Neural cell (in vitro differentiated cells): Measurements from ENCODE around the gene INPP5A. TPM values are rescaled to one million over a fixed set of nuclear protein-coding genes. Genes with fewer than 3 reads are reported as not detected.

ENCODE experiments used
- H2AFZ ChIP-seq: fragments of 200-600, 300-800 bp; sonication (generic), shearing (Covaris generic); 2 replicates; pipeline ENCODE4 v1.6.0; 2014; ENCODE audit warnings: low read depth, mild to moderate bottlenecking, antibody characterized with exemption, low read length, moderate library complexity
- H3F3A ChIP-seq: fragments of 200-600 bp; shearing (Covaris generic); 2 replicates; pipeline ENCODE4 v1.6.1; 2016; ENCODE audit warnings: mild to moderate bottlenecking, moderate library complexity, mixed read lengths, antibody characterized with exemption, low read length; ENCODE audit not compliant: insufficient read depth, poor library complexity, severe bottlenecking
- H3K27ac ChIP-seq: fragments of 200-600, 300-800 bp; sonication (generic), shearing (Covaris generic); 2 replicates; pipeline ENCODE4 v1.5.1; 2014; ENCODE audit warnings: mild to moderate bottlenecking, low read length, moderate library complexity
- H3K27me3 ChIP-seq: fragments of 300-800, 200-600 bp; sonication (generic), shearing (Covaris generic); 2 replicates; pipeline ENCODE4 v1.6.0; 2014; ENCODE audit warnings: mild to moderate bottlenecking, low read depth, low read length, moderate library complexity; ENCODE audit not compliant: insufficient read depth
- H3K36me3 ChIP-seq: fragments of 300-800, 200-600 bp; sonication (generic), shearing (Covaris generic); 2 replicates; pipeline ENCODE4 v1.5.1; 2014; ENCODE audit warnings: mild to moderate bottlenecking, antibody characterized with exemption, low read length, moderate library complexity; ENCODE audit not compliant: insufficient read depth
- H3K4me2 ChIP-seq: fragments of 300-800, 200-600 bp; sonication (generic), shearing (Covaris generic); 2 replicates; pipeline ENCODE4 v1.6.0; 2014; ENCODE audit warnings: mild to moderate bottlenecking, low read length
- H3K4me3 ChIP-seq: fragments of 300-800, 200-600 bp; sonication (generic), shearing (Covaris generic); 2 replicates; pipeline ENCODE4 v1.5.1; 2014; ENCODE audit warnings: mild to moderate bottlenecking, low read length, moderate library complexity
- H3K79me2 ChIP-seq: fragments of 200-600 bp; shearing (Covaris generic); replicated peaks from 2 replicates; pipeline ENCODE4 v1.6.0; 2014; ENCODE audit warnings: mild to moderate bottlenecking, low read length, moderate library complexity; ENCODE audit not compliant: insufficient read depth
- H3K9ac ChIP-seq: fragments of 300-800, 200-600 bp; sonication (generic), shearing (Covaris generic); 2 replicates; pipeline ENCODE4 v1.6.1; 2016; ENCODE audit warnings: mild to moderate bottlenecking, low read length, mixed read lengths
- H3K9me2 ChIP-seq: fragments of 200-600 bp; shearing (Covaris generic); 2 replicates; pipeline ENCODE4 v1.6.1; 2016; ENCODE audit warnings: mild to moderate bottlenecking, low read length, mixed read lengths; ENCODE audit not compliant: insufficient read depth
- H3K9me3 ChIP-seq: fragments of 200-600, 300-800 bp; sonication (generic), shearing (Covaris generic); 2 replicates; pipeline ENCODE4 v1.6.1; 2016; ENCODE audit warnings: mild to moderate bottlenecking, mixed run types, low read length, moderate library complexity, mixed read lengths
- H4K20me1 ChIP-seq: fragments of 200-600 bp; shearing (Covaris generic); 2 replicates; pipeline ENCODE4 v1.6.1; 2016; ENCODE audit warnings: mild to moderate bottlenecking, mixed run types; ENCODE audit not compliant: insufficient read depth
- EP300 ChIP-seq: fragments of 450-650 bp; conservative IDR thresholded peaks from 2 replicates; pipeline ENCODE4 v1.6.1; 2014; ENCODE audit warnings: antibody characterized with exemption, mild to moderate bottlenecking, moderate library complexity; ENCODE audit not compliant: poor library complexity, severe bottlenecking
- EZH2 ChIP-seq: fragments of 200-600, 300-800 bp; shearing (Covaris generic), sonication (generic); IDR thresholded peaks from 2 replicates; pipeline ENCODE4 v1.6.1; 2014; ENCODE audit warnings: antibody characterized with exemption, low read length, borderline replicate concordance, mild to moderate bottlenecking; ENCODE audit not compliant: insufficient read depth, poor library complexity, severe bottlenecking
- MXI1 ChIP-seq: fragments of 450-650 bp; conservative IDR thresholded peaks from 2 replicates; pipeline ENCODE4 v1.6.1; 2014; ENCODE audit warnings: antibody characterized with exemption, mild to moderate bottlenecking; ENCODE audit not compliant: poor library complexity, severe bottlenecking
- POLR2AphosphoS5 ChIP-seq: IDR thresholded peaks from 2 replicates; pipeline ENCODE4 v1.6.1; 2012
- RAD21 ChIP-seq: fragments of 450-650 bp; conservative IDR thresholded peaks from 2 replicates; pipeline ENCODE4 v1.6.1; 2014; ENCODE audit warnings: antibody characterized with exemption, mild to moderate bottlenecking, moderate library complexity
- REST ChIP-seq: IDR thresholded peaks from 2 replicates; pipeline ENCODE4 v1.6.1; 2012; ENCODE audit warnings: borderline replicate concordance
- SMC3 ChIP-seq: fragments of 450-650 bp; conservative IDR thresholded peaks from 2 replicates; pipeline ENCODE4 v1.6.1; 2014; ENCODE audit warnings: antibody characterized with exemption, mild to moderate bottlenecking, moderate library complexity; ENCODE audit not compliant: poor library complexity
- TAF1 ChIP-seq: IDR thresholded peaks from 2 replicates; pipeline ENCODE4 v1.6.1; 2012; ENCODE audit warnings: low read depth
- polyA plus RNA-seq: library from polyadenylated mRNA; depleted of rRNA; stranded (reverse); fragments of >200 nt; gene quantifications from 2 replicates; pipeline ENCODE4 v1.2.3, GENCODE V29; 2014
- TF ChIP-seq, protein P1 (sequence below): fragments of 450-650 bp; IDR thresholded peaks from 2 replicates; pipeline ENCODE4 v1.5.1; 2014; ENCODE audit warnings: antibody characterized with exemption, mild to moderate bottlenecking, moderate library complexity; ENCODE audit not compliant: poor library complexity, severe bottlenecking

The INPP5A gene
- polyA plus RNA-seq, 1 donor from 2014 or later: 48.8 TPM

DNA sequence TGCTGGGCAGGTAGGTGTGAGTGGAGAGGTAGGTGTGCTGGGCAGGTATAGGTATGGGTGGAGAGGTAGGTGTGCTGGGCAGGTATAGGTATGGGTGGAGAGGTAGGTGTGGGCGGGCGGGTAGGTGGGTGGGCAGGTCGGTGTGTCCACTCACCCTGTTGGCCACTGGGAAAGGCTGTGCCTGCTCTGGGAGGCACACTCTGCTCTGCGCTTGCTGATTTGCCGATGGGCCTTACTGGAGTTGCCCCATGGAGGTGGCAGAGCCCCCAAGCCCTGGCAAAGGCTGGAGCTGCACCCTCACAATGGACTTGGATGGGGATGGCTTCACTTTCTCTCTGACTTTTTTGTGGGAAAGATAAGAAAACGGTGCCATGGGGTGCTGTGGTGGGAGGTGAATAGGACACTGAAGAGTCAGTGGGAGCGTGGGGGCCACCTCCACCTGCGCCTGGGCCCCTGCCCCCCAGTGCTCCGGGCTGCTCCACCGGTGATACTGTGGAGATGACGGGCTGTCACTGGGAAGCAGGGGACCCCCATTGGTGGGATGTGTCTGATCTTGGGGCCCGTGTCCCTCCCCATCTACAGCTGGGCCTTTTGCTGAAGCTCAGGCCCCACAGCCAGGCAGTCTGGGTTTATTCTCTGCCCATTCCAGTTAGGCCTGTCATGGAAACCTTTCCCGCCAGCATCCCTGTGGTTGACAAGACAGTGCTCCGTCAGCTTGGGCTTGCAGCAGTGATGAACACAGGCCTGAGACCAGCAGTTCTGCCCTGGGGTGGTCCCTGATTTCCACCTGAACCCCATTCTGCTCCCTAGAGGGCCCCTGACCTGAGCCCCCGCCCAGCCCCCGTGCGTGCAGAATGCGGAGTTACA, 173.4 kb downstream of the INPP5A start:
- H3K9me2 ChIP-seq: no peaks in the 10 kb centered on the region
- H3F3A ChIP-seq: no peaks in the 10 kb centered on the region
- H4K20me1 ChIP-seq: no peaks in the 10 kb centered on the region
- H3K36me3 ChIP-seq: no peaks in the 10 kb centered on the region
- no peak overlapping the region for H2AFZ ChIP-seq
- H3K27ac ChIP-seq: no peak overlapping the region
- H3K27me3 ChIP-seq: peaks cover 22% of the 10 kb centered on the region
- no peak overlapping the region for H3K4me3 ChIP-seq
- no peak overlapping the region for H3K9ac ChIP-seq
- no peak overlapping the region for H3K4me2 ChIP-seq
- TF ChIP-seq TAF1: no peak
- TF ChIP-seq, protein P1, sequence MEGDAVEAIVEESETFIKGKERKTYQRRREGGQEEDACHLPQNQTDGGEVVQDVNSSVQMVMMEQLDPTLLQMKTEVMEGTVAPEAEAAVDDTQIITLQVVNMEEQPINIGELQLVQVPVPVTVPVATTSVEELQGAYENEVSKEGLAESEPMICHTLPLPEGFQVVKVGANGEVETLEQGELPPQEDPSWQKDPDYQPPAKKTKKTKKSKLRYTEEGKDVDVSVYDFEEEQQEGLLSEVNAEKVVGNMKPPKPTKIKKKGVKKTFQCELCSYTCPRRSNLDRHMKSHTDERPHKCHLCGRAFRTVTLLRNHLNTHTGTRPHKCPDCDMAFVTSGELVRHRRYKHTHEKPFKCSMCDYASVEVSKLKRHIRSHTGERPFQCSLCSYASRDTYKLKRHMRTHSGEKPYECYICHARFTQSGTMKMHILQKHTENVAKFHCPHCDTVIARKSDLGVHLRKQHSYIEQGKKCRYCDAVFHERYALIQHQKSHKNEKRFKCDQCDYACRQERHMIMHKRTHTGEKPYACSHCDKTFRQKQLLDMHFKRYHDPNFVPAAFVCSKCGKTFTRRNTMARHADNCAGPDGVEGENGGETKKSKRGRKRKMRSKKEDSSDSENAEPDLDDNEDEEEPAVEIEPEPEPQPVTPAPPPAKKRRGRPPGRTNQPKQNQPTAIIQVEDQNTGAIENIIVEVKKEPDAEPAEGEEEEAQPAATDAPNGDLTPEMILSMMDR: no peak
- TF ChIP-seq EP300: no peak
- no peak for TF ChIP-seq EZH2
- TF ChIP-seq POLR2AphosphoS5: no peak
- TF ChIP-seq RAD21: no peak
- no peak for TF ChIP-seq MXI1
- TF ChIP-seq SMC3: no peak
- no peak for TF ChIP-seq REST
- peaks cover 12% of the 10 kb centered on the region for H3K9me3 ChIP-seq
- no peaks in the 10 kb centered on the region for H3K79me2 ChIP-seq

- no peak for TF ChIP-seq EZH2
- no peak for TF ChIP-seq SMC3
- no peak for TF ChIP-seq MXI1
- Histone ChIP-seq H3K27me3 (peaks cover 22% of the 10 kb centered on the region), H3K4me2 (no peak overlapping the region), H3K27ac (no peak overlapping the region), H4K20me1 (no peaks in the 10 kb centered on the region), H3K9ac (no peak overlapping the region), H3K36me3 (no peaks in the 10 kb centered on the region), H3F3A (no peaks in the 10 kb centered on the region), H3K9me2 (no peaks in the 10 kb centered on the region), H3K4me3 (no peak overlapping the region), H3K79me2 (no peaks in the 10 kb centered on the region), H2AFZ (no peak overlapping the region), H3K9me3 (peaks cover 7% of the 10 kb centered on the region)
These were observed 174.1 kb downstream of the INPP5A start for GRCh38 chr10:132711613-132712121.
